ENCODE measurements around the gene RFX5. TPM values are rescaled to one million over a fixed set of nuclear protein-coding genes. Genes with fewer than 3 reads are reported as not detected.

The RFX5 gene
- total RNA-seq, 3 donors from 2014 or later: 17.9 to 34.5 (median 25.9) TPM

DNA sequence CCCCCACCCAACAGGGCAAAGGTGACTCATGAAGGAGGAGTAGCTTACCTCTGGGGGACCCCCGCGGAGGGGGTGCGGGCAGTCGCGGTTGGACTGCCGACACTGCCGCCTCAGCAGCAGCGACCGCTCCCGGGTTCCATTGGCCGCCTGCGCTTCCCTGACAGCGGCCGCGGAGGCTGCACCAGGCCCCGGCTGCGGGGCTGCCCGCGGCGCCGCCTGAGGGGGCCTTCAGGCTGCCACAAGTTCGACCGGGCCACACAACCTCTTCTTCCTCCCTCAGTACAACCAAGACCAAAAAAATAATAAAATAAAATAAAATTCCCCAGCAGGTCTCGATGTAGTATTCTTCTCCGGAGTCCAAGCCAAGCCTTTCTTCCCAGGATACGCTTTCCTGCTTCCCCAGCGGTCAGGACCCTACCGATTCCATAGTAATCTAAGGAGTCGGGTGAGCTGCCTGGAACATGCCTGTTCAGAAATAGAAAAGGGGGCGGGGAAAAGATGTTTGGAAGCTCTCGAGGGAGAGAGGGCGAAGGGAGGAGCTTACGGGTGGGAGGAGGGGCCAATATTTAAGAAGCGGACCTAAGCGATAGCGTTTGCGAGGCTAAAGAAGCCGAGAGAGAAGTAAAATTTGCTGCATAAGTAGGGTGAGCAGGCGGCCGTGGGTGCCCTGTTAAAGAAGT is 19.7 kb downstream of the RFX5 start, which contains the start of gene PI4KB:
TSS of gene PI4KB (minus strand) at position 194 of the 680 bp plus-strand sequence. CDS start 10,935 bp downstream, outside the sequence.
- peak; percentile 85 to 93 for DNase-seq (ENCODE audit: low spot score in 2 of 2)
- Histone ChIP-seq H3K4me3 (peak within 1 kb of the TSS; percentile 68 to 92 (median 80)), H3K27ac (peak within 1 kb of the TSS; percentile 89 to 91), H3K27me3 (no peaks in the 10 kb centered on the region), H3K4me1 (no peaks in the 10 kb centered on the region), H3K36me3 (no peaks in the 10 kb centered on the region), H3K9me3 (no peaks in the 10 kb centered on the region)
- intact Hi-C loops (cut with DNase I; ENCODE audit: low total_unique reads): no loop called here
- TF ChIP-seq, protein P1, sequence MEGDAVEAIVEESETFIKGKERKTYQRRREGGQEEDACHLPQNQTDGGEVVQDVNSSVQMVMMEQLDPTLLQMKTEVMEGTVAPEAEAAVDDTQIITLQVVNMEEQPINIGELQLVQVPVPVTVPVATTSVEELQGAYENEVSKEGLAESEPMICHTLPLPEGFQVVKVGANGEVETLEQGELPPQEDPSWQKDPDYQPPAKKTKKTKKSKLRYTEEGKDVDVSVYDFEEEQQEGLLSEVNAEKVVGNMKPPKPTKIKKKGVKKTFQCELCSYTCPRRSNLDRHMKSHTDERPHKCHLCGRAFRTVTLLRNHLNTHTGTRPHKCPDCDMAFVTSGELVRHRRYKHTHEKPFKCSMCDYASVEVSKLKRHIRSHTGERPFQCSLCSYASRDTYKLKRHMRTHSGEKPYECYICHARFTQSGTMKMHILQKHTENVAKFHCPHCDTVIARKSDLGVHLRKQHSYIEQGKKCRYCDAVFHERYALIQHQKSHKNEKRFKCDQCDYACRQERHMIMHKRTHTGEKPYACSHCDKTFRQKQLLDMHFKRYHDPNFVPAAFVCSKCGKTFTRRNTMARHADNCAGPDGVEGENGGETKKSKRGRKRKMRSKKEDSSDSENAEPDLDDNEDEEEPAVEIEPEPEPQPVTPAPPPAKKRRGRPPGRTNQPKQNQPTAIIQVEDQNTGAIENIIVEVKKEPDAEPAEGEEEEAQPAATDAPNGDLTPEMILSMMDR (IDR thresholded peaks at IDR 0.05): no peak
- no peak for TF ChIP-seq POLR2A (IDR thresholded peaks at IDR 0.05)
- TF ChIP-seq POLR2AphosphoS5 (IDR thresholded peaks at IDR 0.05): peak in 2 of 3 donors; percentile 33 to 37

GRCh38 chr1:151326619-151327222 is 20.3 kb downstream of the RFX5 start:
- Histone ChIP-seq H3K27me3 (no peaks in the 10 kb centered on the region), H3K9me3 (no peaks in the 10 kb centered on the region), H3K36me3 (no peaks in the 10 kb centered on the region), H3K27ac (peak overlapping the region; percentile 89 to 91), H3K4me3 (peak overlapping the region; percentile 68 to 92 (median 80)), H3K4me1 (no peaks in the 10 kb centered on the region)
- TF ChIP-seq POLR2A (IDR thresholded peaks at IDR 0.05): no peak
- TF ChIP-seq, protein P1 (IDR thresholded peaks at IDR 0.05): no peak
- TF ChIP-seq POLR2AphosphoS5 (IDR thresholded peaks at IDR 0.05): no peak
- intact Hi-C loops (cut with DNase I; ENCODE audit: low total_unique reads): no loop called here
- no peak for DNase-seq (ENCODE audit: low spot score in 2 of 2)

DNA sequence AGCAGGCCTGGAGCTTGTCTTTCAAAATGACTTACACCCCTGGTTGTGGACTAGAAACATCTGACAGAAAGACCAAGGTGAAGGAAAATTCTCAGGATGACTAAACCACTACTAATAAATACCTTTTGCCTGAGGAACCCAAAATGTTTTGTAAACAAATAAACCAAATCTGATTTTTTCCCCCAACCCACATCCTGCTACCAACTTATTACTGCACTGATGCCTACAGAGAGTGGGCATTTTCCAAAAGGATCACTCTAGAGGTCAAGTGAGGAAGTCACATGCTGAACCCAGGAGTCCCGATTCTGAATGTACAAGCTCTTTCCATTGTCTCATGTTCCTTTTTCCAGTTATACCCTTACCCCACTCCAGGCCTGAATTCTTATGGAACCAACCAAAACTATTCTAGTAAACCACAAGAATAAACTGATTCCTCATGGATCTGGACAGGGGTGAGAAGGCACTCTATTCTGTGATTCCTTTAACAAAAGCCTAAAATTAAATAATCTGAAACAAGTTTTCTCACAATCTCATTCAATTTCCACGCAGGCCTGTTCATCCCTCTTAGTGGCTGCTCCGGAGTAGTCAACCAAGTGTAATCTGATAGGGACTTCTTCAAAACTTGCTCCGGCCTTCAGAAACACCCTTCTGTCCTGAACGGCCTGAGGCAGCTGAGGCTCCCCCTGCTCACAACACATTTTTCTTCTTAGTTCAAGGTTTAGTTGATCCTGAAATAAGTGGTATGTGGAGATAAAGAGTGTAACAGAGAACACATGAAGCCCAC is 21.2 kb downstream of the RFX5 start:
- TF ChIP-seq POLR2AphosphoS5 (IDR thresholded peaks at IDR 0.05) (no peak), POLR2A (IDR thresholded peaks at IDR 0.05) (no peak)
- TF ChIP-seq, protein P1 (IDR thresholded peaks at IDR 0.05): no peak

GRCh38 chr1:151325231-151325630 is 21.8 kb downstream of the RFX5 start:
- H3K27me3 ChIP-seq: no peaks in the 10 kb centered on the region
- no peaks in the 10 kb centered on the region for H3K4me1 ChIP-seq
- TF ChIP-seq, protein P1 (IDR thresholded peaks at IDR 0.05): no peak
- peak overlapping the region in 1 of 3 donors; percentile 80 for H3K4me3 ChIP-seq
- intact Hi-C loops (cut with DNase I; ENCODE audit: low total_unique reads): no loop called here
- no peaks in the 10 kb centered on the region for H3K36me3 ChIP-seq
- no peaks in the 10 kb centered on the region for H3K9me3 ChIP-seq
- no peak for DNase-seq (ENCODE audit: low spot score in 2 of 2)
- H3K27ac ChIP-seq: no peak overlapping the region

More for the DNA sequence above, 21.2 kb downstream of the RFX5 start:
- intact Hi-C loops (cut with DNase I; ENCODE audit: low total_unique reads): no loop called here
- Histone ChIP-seq H3K9me3 (no peaks in the 10 kb centered on the region), H3K27ac (peak overlapping the region; percentile 89 to 91), H3K27me3 (no peaks in the 10 kb centered on the region), H3K4me3 (peak overlapping the region; percentile 68 to 92 (median 80)), H3K4me1 (no peaks in the 10 kb centered on the region), H3K36me3 (no peaks in the 10 kb centered on the region)
- no peak for DNase-seq (ENCODE audit: low spot score in 2 of 2)
